GM12801 (cell line): Measurements from ENCODE around the gene PARG.
"Not testable (repeated sequence)": the region's sequence is repeated elsewhere in the genome, so short reads cannot be mapped to it uniquely, and the experiment has no call there.

Source experiments
- CTCF ChIP-seq: IDR thresholded peaks from one replicate; pipeline ENCODE4 v1.5.1; 2011; ENCODE audit warnings: control low read depth; ENCODE audit not compliant: insufficient read length; ENCODE audit errors: extremely low read depth

The PARG gene

GRCh38 chr10:49941447-49942338 lies at the start of gene PARG, which contains the start of gene TIMM23B:
Gene PARG (minus strand): TSS chr10:49942027. CDS start chr10:49941725, 302 bp downstream.
Gene TIMM23B (plus strand): TSS chr10:49942053. CDS start chr10:49942195, 142 bp downstream.
- TF ChIP-seq CTCF = not testable (repeated sequence)

DNA sequence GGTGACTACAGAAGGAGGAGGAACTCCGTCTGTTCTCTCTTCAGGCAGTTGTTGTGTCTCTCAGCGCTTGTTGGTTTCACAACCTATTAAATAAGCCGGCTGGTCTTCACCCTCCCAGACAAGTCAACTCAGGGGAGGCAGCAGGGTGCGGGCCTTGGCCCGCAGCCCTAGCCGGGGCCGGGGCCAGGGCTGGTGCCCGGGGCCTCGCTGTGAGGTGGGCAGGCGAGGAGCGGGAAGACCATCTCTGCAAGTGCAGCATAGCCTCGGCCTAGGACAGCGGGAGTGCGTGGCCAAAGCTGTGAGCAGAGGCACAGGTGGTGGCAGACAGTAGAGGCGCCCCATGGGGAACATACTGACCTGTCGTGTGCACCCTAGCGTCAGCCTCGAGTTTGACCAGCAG lies 46.5 kb upstream of the PARG start, which contains the start of gene AGAP6:
AGAP6 (plus strand) TSS at position 31 of the 400 bp plus-strand sequence; CDS start at position 341, 310 bp downstream.
- TF ChIP-seq CTCF = not testable (repeated sequence)

- no peak for TF ChIP-seq CTCF
Measured at GRCh38 chr10:49844775-49845595, 96.8 kb downstream of the PARG start.

GRCh38 chr10:49841615-49842332 lies 100.1 kb downstream of the PARG start:
- TF ChIP-seq CTCF = no peak

- TF ChIP-seq CTCF = no peak
Measured at GRCh38 chr10:49837685-49838084, 104.1 kb downstream of the PARG start.

- no peak for TF ChIP-seq CTCF
Measured at GRCh38 chr10:49837051-49837478, 104.8 kb downstream of the PARG start.
